ENCODE results near the gene SH2D3C.

GRCh38 chr9:127712371-127712770 is 66.1 kb downstream of the SH2D3C start:
- TF ChIP-seq EZH2 (IDR thresholded peaks at IDR 0.05; ENCODE audit: borderline replicate concordance, low read length) (no peak), CTCF (IDR thresholded peaks at IDR 0.05; ENCODE audit: low read length) (no peak)

All from OCI-LY1 (cell line).